ENCODE measurements around the gene FOSL1.
"Not testable (repeated sequence)": the region's sequence is repeated elsewhere in the genome, so short reads cannot be mapped to it uniquely, and the experiment has no call there.

FOSL1 gene

DNA sequence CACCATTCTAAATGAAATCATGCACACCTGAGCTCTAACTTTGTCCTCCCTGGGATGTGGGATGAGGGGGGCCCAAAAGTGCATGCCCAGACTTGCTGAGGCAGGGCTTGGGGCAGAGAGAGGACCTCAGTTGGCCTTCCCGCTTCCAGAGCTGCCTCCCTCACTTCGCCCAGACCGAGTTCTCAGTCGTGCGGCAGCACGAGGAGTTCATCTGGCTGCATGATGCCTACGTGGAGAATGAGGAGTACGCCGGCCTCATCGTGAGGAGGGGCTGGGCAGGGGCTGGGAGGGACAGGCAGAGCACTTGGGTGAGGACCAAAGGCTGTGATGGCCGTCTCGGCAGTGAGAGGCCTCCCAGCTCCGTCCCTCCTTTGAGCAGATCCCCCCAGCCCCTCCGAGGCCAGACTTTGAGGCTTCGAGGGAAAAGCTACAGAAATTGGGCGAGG is 50.4 kb downstream of the FOSL1 start:
- DNase-seq, result no peak

DNA sequence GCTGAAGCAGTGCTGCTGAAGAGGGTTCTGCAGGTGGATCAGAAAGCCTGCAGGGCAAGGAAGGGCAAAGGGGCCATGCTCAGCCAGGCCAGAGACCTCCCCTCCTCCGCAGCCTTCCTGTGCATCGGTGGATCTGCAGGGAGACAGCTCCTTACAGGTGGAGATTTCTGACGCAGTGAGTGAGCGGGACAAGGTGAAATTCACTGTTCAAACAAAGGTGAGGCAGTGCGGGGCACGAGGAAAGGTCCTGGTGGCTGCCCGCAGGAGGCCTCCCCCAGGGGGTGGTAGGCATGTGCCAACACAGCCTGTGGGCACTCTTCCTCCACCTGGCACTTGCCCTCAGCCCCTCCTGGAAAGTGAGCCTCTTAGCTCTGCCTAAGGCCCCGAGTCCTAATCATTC is 50.8 kb downstream of the FOSL1 start:
- DNase-seq, result no peak

DNA sequence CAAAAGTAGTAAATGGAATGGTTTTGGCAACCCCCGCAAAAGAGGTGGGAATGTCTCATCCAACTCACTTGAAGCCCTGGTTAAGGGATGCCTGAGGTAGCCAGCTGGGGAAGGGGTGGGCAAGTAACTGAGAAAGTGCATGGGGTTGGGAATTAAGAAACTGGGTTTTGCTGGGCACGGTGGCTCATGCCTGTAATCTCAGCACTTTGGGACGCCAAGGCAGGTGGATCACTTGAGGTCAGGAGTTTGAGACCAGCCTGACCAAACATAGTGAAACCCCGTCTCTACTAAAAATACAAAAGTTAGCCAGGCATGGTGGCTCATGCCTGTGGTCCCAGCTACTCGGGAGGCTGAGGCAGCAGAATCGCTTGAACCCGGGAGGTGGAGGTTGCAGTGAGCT is 51.5 kb downstream of the FOSL1 start:
- DNase-seq, result not testable (repeated sequence)

DNA sequence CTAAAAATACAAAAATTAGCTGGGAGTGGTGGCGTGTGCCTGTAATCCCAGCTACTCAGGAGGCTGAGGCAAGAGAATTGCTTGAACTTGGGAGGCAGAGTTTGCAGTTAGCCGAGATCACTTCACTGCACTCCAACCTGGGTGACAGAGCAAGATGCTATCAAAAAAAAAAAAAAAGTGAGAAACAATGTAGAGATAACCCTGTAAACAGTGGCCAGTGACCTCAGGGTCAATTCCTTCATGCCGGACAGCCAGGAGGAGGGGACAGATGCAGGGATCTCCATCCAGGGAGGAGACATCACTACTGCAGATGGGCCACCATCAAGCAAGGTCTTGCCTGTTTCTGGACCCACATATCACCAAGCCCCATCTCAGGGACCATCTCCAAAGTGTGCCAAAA is 52.4 kb downstream of the FOSL1 start:
- no peak for DNase-seq

DNA sequence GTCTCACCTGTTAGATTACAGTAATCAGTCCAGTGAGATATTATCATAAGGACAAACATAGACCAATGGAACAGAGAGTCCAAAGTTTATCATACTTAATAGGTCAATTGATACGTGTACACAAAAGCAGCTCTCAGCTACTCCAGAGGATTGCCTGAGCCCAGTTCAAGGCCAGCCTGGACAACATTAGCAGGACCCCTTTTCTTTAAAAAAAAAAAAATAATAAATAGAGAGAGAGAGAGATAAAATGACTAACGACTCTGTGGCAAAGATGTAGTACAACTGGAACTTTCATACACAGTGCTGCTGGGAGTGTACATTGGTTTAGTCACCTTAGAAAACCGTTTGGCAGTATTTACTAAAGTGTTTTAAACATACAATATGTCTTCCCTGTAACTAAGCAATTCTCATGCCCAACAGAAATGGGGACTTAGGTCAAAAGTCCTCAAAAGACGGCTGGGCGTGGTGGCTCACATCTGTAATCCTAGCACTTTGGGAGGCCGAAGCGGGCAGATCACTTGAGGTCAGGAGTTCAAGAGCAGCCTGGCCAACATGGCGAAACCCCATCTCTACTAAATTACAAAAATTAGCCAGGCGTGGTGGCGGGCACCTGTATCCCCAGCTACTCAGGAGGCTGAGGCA is 55.8 kb downstream of the FOSL1 start:
- DNase-seq, result no peak

DNA sequence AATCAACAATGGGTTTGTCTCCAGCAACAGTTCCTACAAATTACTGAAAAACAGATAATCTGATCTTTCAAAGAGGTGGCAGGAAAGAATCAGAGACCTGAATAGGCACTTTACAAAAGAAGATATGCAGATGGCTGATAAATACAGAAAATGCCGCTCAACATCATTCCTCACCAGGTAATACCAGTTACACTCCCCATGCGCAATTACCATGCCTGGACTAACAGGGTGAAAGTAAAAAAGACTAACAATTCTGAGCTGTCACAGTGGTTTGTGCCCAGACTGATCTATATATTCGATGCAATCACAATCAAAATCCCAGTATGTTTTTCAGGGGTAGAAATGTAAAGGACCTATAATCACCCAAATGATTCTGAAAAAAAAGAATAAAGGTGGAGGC is 56.4 kb downstream of the FOSL1 start:
- DNase-seq, result no peak

DNA sequence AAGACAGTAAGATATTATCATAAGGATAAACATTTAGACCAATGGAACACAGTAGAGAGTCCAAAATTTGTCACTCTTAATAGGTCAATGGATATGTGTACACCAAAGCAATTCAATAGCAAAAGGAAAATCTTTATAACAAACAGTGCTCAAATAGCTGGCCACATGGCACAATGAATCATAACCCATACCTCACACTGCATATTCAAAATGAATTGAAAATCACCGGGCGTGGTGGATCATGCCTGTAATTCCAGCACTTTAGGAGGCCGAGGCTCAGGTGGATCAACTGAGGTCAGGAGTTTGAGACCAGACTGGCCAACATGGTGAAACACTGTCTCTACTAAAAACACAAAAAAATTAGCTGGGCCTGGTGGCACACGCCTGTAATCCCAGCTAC is 58.0 kb downstream of the FOSL1 start:
- DNase-seq, result no peak

Measured in NCI-H1048 (cell line).